K562 (cell line): ENCODE results near the gene RBM12. TPM values are rescaled to one million over a fixed set of nuclear protein-coding genes. Genes with fewer than 3 reads are reported as not detected.

Experiments
- HDAC2 ChIP-seq: fragments of 450-650 bp; IDR thresholded peaks from 2 replicates; pipeline ENCODE4 v1.6.1; 2016; ENCODE audit warnings: mild to moderate bottlenecking
- MEIS2 ChIP-seq: fragments of 450-650 bp; IDR thresholded peaks from 2 replicates; pipeline ENCODE4 v1.6.1; 2014; ENCODE audit warnings: mild to moderate bottlenecking; ENCODE audit not compliant: partially characterized antibody
- NR2C2 ChIP-seq, 2 experiments: fragments of 200-800 bp in 1 of 2; sonication (Bioruptor generic) in 1 of 2; sonication (generic) in 1 of 2; formaldehyde crosslinking in 1 of 2; IDR thresholded peaks; 2 replicates each; pipeline versions ENCODE4 v1.6.1 to v1.8.0; 2016 to 2022; ENCODE audit warnings: mild to moderate bottlenecking in 1 of 2, missing compliant biosample characterization in 1 of 2, missing genetic modification characterization in 1 of 2, missing genetic modification reagents in 1 of 2
- SNIP1 ChIP-seq: fragments of 450-650 bp; IDR thresholded peaks from 2 replicates; pipeline ENCODE4 v1.7.1; 2017; ENCODE audit warnings: low read depth, mild to moderate bottlenecking
- TAL1 ChIP-seq: fragments of 450-650 bp; IDR thresholded peaks from 2 replicates; pipeline ENCODE4 v1.6.1; 2016; ENCODE audit warnings: mild to moderate bottlenecking
- U2AF1 ChIP-seq: fragments of 200-400 bp; formaldehyde crosslinking; optimal IDR thresholded peaks from 2 replicates; pipeline ENCODE3; 2017; ENCODE audit warnings: mild to moderate bottlenecking, low read depth, low read length, moderate library complexity
- XRCC5 ChIP-seq: fragments of 200-400 bp; formaldehyde crosslinking; IDR thresholded peaks from 2 replicates; pipeline ENCODE4 v1.6.1; 2017; ENCODE audit warnings: low read depth, mild to moderate bottlenecking, low read length
- ZNF274 ChIP-seq: IDR thresholded peaks from 2 replicates; pipeline ENCODE4 v1.6.1; 2011; ENCODE audit warnings: low read depth, mild to moderate bottlenecking, low read length, moderate library complexity, borderline replicate concordance
- ZNF347 ChIP-seq: fragments of 450-650 bp; formaldehyde crosslinking; IDR thresholded peaks from 2 replicates; pipeline ENCODE4 v1.4.0; 2020; ENCODE audit warnings: low read depth, mild to moderate bottlenecking, moderate library complexity
- polyA plus RNA-seq, 8 experiments: library from polyadenylated mRNA; depleted of rRNA in 4 of 8; stranded (reverse) in 5 of 8; unstranded in 3 of 8; fragments of >200 nt; fragmentation: Nextera tagmentation in 2 of 8; fragmentation: Illumina TruSeq in 1 of 8; extraction: Ambion mirVana in 2 of 8; extraction: Trizol in 1 of 8; gene quantifications; 2 replicates each; pipeline versions ENCODE4 v1.2.1 to v1.2.3, GENCODE V29; 2011 to 2014; ENCODE audit warnings: inconsistent platforms in 1 of 8, missing spikeins in 1 of 8
- total RNA-seq, 7 experiments: library from RNA; depleted of rRNA in 6 of 7; stranded (reverse); fragments of >200 nt in 6 of 7; fragmentation: Illumina TruSeq in 2 of 7; extraction: Trizol in 2 of 7; gene quantifications; 2 replicates each; pipeline versions ENCODE4 v1.2.1 to v1.2.3, GENCODE V29; 2011 to 2021; ENCODE audit warnings: low replicate concordance in 1 of 7
- TF ChIP-seq, protein P1 (sequence below): sonication (generic); formaldehyde crosslinking; IDR thresholded peaks from 2 replicates; pipeline ENCODE4 v1.8.0; 2023; ENCODE audit warnings: mild to moderate bottlenecking, missing genetic modification reagents
- TF ChIP-seq, protein P2 (sequence below): IDR thresholded peaks from 2 replicates; pipeline ENCODE4 v1.6.1; 2016; ENCODE audit warnings: missing genetic modification characterization, missing compliant biosample characterization
- TF ChIP-seq, protein P3 (sequence below): fragments of 250-450 bp; sonication (Bioruptor Pico); IDR thresholded peaks from 2 replicates; pipeline ENCODE4 v1.8.0; 2022; ENCODE audit warnings: inconsistent platforms, mild to moderate bottlenecking, moderate library complexity, borderline replicate concordance
- TF ChIP-seq, protein P4 (sequence below), 2 experiments: fragments of 450-650 bp; formaldehyde crosslinking in 1 of 2; IDR thresholded peaks; 2 replicates each; pipeline versions ENCODE4 v1.4.0 to v1.6.1; 2014 to 2020; ENCODE audit warnings: mild to moderate bottlenecking in 2 of 2, borderline replicate concordance in 1 of 2, low read depth in 1 of 2

RBM12 gene
- total and polyA plus RNA-seq, 9 of the 15 experiments (the other 6 are each of a cell fraction or from before 2014, with no cell fraction given), result 5.0 to 162 (median 73.3) TPM

DNA sequence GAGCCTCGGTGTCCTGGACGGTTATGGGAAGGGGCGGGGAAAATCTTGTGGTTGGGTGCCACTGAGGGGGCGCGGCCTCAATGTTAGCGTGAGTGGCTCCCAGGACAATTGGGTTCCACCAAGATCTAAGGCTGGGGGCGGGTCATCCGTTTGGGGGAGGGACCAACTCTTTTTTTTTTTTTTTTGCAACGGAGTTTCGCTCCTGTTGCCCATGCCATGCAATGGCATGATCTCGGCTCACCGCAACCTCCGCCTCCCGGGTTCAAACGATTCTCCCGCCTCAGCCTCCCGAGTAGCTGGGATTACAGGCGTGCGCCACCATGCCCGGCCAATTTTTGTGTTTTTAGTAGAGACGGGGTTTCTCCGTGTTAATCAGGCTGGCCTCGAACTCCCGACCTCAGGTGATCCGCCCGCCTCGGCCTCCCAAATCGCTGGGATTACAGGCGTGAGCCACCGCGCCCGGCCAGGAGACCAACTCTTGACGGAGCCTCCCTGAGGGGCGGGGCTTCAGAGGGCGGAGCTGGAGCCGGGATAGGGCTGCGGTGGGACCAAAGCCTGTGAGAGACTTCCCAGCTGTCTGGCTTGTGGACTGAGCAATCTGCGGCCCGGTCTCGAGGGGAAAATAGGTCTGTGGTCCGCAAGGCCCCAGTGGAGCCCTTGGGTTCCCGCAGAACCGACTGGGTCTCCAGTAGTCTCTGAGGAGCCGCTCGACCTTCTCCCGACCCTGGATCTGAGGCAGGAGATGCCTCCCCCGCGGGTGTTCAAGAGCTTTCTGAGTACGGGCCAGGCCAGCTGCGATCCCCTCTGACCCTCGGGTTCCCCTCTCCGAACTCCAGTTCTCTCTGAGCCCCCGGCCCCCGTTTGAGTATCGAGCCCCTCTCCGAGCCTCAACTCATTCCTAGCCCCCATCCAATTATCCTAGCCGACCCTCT is 48.0 kb downstream of the RBM12 start (continued):
- TF ChIP-seq, protein P1, sequence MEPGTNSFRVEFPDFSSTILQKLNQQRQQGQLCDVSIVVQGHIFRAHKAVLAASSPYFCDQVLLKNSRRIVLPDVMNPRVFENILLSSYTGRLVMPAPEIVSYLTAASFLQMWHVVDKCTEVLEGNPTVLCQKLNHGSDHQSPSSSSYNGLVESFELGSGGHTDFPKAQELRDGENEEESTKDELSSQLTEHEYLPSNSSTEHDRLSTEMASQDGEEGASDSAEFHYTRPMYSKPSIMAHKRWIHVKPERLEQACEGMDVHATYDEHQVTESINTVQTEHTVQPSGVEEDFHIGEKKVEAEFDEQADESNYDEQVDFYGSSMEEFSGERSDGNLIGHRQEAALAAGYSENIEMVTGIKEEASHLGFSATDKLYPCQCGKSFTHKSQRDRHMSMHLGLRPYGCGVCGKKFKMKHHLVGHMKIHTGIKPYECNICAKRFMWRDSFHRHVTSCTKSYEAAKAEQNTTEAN, result no peak; the same call in 1 of the 2 replicates
- TF ChIP-seq U2AF1 (no peak), NR2C2 (CRISPR knock-in tag; IDR thresholded peaks at IDR 0.05) (no peak), NR2C2 (tag; IDR thresholded peaks at IDR 0.05) (no peak), ZNF274 (no peak), SNIP1 (no peak), TAL1 (no peak), XRCC5 (0 out of 2 replicates have a peak, but pooled peaks have one; percentile 36), MEIS2 (no peak), ZNF347 (CRISPR knock-in tag) (no peak), HDAC2 (peak; percentile 76)
- TF ChIP-seq, protein P2, sequence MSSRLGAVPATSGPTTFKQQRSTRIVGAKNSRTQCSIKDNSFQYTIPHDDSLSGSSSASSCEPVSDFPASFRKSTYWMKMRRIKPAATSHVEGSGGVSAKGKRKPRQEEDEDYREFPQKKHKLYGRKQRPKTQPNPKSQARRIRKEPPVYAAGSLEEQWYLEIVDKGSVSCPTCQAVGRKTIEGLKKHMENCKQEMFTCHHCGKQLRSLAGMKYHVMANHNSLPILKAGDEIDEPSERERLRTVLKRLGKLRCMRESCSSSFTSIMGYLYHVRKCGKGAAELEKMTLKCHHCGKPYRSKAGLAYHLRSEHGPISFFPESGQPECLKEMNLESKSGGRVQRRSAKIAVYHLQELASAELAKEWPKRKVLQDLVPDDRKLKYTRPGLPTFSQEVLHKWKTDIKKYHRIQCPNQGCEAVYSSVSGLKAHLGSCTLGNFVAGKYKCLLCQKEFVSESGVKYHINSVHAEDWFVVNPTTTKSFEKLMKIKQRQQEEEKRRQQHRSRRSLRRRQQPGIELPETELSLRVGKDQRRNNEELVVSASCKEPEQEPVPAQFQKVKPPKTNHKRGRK (tag), result no peak
- TF ChIP-seq, protein P3, sequence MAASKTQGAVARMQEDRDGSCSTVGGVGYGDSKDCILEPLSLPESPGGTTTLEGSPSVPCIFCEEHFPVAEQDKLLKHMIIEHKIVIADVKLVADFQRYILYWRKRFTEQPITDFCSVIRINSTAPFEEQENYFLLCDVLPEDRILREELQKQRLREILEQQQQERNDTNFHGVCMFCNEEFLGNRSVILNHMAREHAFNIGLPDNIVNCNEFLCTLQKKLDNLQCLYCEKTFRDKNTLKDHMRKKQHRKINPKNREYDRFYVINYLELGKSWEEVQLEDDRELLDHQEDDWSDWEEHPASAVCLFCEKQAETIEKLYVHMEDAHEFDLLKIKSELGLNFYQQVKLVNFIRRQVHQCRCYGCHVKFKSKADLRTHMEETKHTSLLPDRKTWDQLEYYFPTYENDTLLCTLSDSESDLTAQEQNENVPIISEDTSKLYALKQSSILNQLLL, result no peak
- TF ChIP-seq, protein P4, sequence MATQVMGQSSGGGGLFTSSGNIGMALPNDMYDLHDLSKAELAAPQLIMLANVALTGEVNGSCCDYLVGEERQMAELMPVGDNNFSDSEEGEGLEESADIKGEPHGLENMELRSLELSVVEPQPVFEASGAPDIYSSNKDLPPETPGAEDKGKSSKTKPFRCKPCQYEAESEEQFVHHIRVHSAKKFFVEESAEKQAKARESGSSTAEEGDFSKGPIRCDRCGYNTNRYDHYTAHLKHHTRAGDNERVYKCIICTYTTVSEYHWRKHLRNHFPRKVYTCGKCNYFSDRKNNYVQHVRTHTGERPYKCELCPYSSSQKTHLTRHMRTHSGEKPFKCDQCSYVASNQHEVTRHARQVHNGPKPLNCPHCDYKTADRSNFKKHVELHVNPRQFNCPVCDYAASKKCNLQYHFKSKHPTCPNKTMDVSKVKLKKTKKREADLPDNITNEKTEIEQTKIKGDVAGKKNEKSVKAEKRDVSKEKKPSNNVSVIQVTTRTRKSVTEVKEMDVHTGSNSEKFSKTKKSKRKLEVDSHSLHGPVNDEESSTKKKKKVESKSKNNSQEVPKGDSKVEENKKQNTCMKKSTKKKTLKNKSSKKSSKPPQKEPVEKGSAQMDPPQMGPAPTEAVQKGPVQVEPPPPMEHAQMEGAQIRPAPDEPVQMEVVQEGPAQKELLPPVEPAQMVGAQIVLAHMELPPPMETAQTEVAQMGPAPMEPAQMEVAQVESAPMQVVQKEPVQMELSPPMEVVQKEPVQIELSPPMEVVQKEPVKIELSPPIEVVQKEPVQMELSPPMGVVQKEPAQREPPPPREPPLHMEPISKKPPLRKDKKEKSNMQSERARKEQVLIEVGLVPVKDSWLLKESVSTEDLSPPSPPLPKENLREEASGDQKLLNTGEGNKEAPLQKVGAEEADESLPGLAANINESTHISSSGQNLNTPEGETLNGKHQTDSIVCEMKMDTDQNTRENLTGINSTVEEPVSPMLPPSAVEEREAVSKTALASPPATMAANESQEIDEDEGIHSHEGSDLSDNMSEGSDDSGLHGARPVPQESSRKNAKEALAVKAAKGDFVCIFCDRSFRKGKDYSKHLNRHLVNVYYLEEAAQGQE (IDR thresholded peaks at IDR 0.05; ENCODE audit: borderline replicate concordance), result no peak
- TF ChIP-seq, protein P4 (CRISPR knock-in tag; IDR thresholded peaks at IDR 0.05; ENCODE audit: low read depth), result no peak
